ENCODE data around the gene TRMT11.

DNA sequence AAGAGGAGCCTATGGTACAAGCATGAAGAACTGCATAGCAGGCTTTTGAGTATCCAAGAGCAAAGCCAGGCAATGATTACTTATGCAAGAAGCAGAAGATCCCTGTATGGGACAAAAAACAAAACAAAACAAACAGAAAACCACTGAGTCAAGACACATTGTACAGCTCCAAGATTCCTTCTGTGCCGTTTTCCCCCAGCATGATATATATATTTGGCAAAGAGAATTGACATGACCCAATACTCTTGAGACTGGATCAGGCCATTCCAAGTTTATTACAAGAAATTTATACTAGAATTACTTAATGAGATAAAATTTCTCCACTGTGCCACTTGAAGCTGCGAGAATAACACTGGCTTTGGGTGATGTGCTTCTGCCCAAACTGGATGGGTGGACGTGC is 65.5 kb downstream of the TRMT11 start:
- TF ChIP-seq, protein P1, sequence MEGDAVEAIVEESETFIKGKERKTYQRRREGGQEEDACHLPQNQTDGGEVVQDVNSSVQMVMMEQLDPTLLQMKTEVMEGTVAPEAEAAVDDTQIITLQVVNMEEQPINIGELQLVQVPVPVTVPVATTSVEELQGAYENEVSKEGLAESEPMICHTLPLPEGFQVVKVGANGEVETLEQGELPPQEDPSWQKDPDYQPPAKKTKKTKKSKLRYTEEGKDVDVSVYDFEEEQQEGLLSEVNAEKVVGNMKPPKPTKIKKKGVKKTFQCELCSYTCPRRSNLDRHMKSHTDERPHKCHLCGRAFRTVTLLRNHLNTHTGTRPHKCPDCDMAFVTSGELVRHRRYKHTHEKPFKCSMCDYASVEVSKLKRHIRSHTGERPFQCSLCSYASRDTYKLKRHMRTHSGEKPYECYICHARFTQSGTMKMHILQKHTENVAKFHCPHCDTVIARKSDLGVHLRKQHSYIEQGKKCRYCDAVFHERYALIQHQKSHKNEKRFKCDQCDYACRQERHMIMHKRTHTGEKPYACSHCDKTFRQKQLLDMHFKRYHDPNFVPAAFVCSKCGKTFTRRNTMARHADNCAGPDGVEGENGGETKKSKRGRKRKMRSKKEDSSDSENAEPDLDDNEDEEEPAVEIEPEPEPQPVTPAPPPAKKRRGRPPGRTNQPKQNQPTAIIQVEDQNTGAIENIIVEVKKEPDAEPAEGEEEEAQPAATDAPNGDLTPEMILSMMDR (conservative IDR thresholded peaks at IDR 0.05), result no peak
- TF ChIP-seq EZH2 (IDR thresholded peaks at IDR 0.05; ENCODE audit: low read depth), result no peak

Data from PC-9 (cell line).